Hepatocyte (in vitro differentiated cells): ENCODE results near the gene PLPPR1. TPM values are rescaled to one million over a fixed set of nuclear protein-coding genes. Genes with fewer than 3 reads are reported as not detected.

ENCODE experiments used
- DNase-seq: peaks from one replicate; pipeline ENCODE4 v3.0.0-alpha.2; 2016; ENCODE audit warnings: low spot score
- H2AFZ ChIP-seq: fragments of 200-600 bp; sonication (generic); 2 replicates; pipeline ENCODE4 v1.6.0; 2016; ENCODE audit warnings: antibody characterized with exemption, mild to moderate bottlenecking
- H3K27ac ChIP-seq: fragments of 200-600 bp; sonication (generic); 2 replicates; pipeline ENCODE4 v1.5.1; 2016; ENCODE audit warnings: mild to moderate bottlenecking
- H3K27me3 ChIP-seq: fragments of 200-600 bp; sonication (generic); 2 replicates; pipeline ENCODE4 v1.6.1; 2016
- H3K36me3 ChIP-seq: fragments of 200-600 bp; sonication (generic); replicated peaks from 2 replicates; pipeline ENCODE4 v1.5.1; 2016; ENCODE audit warnings: low read depth; ENCODE audit not compliant: insufficient read depth
- H3K4me1 ChIP-seq: fragments of 200-600 bp; sonication (generic); 2 replicates; pipeline ENCODE4 v1.5.1; 2016; ENCODE audit warnings: mild to moderate bottlenecking, moderate library complexity; ENCODE audit not compliant: insufficient read depth
- H3K4me2 ChIP-seq: fragments of 200-600 bp; sonication (generic); 2 replicates; pipeline ENCODE4 v1.6.0; 2016
- H3K4me3 ChIP-seq: fragments of 200-600 bp; sonication (generic); 2 replicates; pipeline ENCODE4 v1.5.1; 2016; ENCODE audit warnings: mild to moderate bottlenecking
- H3K79me2 ChIP-seq: fragments of 200-600 bp; sonication (generic); 2 replicates; pipeline ENCODE4 v1.6.0; 2017; ENCODE audit warnings: mild to moderate bottlenecking
- H3K9me2 ChIP-seq: fragments of 200-600 bp; sonication (generic); replicated peaks from 2 replicates; pipeline ENCODE4 v1.6.0; 2017; ENCODE audit warnings: mild to moderate bottlenecking; ENCODE audit not compliant: insufficient read depth
- H3K9me3 ChIP-seq: fragments of 200-600 bp; sonication (generic); 2 replicates; pipeline ENCODE4 v1.5.1; 2016; ENCODE audit warnings: low read depth, mild to moderate bottlenecking
- H4K20me1 ChIP-seq: fragments of 200-600 bp; sonication (generic); 2 replicates; pipeline ENCODE4 v1.6.0; 2016; ENCODE audit warnings: mild to moderate bottlenecking; ENCODE audit not compliant: insufficient read depth, poor library complexity, severe bottlenecking
- EZH2 ChIP-seq: fragments of 200-600 bp; sonication (generic); IDR thresholded peaks from 2 replicates; pipeline ENCODE4 v1.6.1; 2016; ENCODE audit warnings: antibody characterized with exemption, mild to moderate bottlenecking, borderline replicate concordance
- EZH2phosphoT487 ChIP-seq: fragments of 200-600 bp; sonication (generic); IDR thresholded peaks from one replicate; pipeline ENCODE4 v1.6.1; 2018; ENCODE audit warnings: antibody characterized with exemption, mild to moderate bottlenecking, low read depth, moderate library complexity; ENCODE audit not compliant: unreplicated experiment, severe bottlenecking
- WGBS: methylation state at CpG from one replicate; pipeline ENCODE4 v1.1.6; 2016; ENCODE audit warnings: low lambda C conversion rate; ENCODE audit errors: missing lambda C conversion rate; 5-methylcytosine and 5-hydroxymethylcytosine counted together
- polyA plus RNA-seq: library from polyadenylated mRNA; unstranded; fragments of >200 nt; fragmentation: Nextera tagmentation; extraction: Ambion mirVana; gene quantifications from 2 replicates; pipeline ENCODE4 v1.2.1, GENCODE V29; 2016
- total RNA-seq: library from RNA; depleted of rRNA; stranded (reverse); fragments of >200 nt; gene quantifications from 2 replicates; pipeline ENCODE4 v1.2.3, GENCODE V29; 2014
- TF ChIP-seq, protein P1 (sequence below): fragments of 200-600 bp; sonication (generic); IDR thresholded peaks from 2 replicates; pipeline ENCODE4 v1.5.1; 2016; ENCODE audit warnings: antibody characterized with exemption, mild to moderate bottlenecking; ENCODE audit not compliant: poor library complexity

The PLPPR1 gene
- total and polyA plus RNA-seq, 2 experiments from 2014 or later, result 0.27 to 2.1 TPM

DNA sequence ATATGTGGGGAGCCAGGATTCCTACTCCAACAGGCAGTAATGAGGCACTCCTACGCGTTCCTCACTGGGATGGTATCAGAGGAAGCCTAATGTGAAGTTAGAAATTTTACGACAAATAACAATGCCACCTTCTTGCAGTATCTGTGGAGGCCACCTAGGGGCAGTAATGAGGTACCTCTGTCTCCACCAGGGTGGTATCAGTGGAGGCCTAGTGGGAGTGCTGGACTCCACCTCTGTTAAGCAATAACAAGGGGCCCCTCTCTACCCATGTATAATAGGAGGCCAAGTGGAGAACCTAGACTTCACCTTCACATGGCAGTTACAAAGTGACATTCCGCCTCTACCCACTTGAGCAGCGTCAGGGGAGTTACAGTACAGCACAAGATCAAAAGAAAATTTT, 147.9 kb downstream of the PLPPR1 start:
- DNase-seq, result no peak
- Histone ChIP-seq H3K9me3 (no peaks in the 10 kb centered on the region), H3K36me3 (no peaks in the 10 kb centered on the region), H3K27ac (no peak overlapping the region), H3K4me3 (no peak overlapping the region), H3K4me2 (no peak overlapping the region), H3K27me3 (no peaks in the 10 kb centered on the region), H4K20me1 (no peaks in the 10 kb centered on the region), H3K4me1 (no peaks in the 10 kb centered on the region), H3K9me2 (no peaks in the 10 kb centered on the region), H3K79me2 (no peaks in the 10 kb centered on the region), H2AFZ (no peak overlapping the region)
- WGBS, result 87% methylated on average over 5 of the region's 5 CpGs
- no peak for TF ChIP-seq EZH2phosphoT487
- no peak for TF ChIP-seq EZH2
- TF ChIP-seq, protein P1, sequence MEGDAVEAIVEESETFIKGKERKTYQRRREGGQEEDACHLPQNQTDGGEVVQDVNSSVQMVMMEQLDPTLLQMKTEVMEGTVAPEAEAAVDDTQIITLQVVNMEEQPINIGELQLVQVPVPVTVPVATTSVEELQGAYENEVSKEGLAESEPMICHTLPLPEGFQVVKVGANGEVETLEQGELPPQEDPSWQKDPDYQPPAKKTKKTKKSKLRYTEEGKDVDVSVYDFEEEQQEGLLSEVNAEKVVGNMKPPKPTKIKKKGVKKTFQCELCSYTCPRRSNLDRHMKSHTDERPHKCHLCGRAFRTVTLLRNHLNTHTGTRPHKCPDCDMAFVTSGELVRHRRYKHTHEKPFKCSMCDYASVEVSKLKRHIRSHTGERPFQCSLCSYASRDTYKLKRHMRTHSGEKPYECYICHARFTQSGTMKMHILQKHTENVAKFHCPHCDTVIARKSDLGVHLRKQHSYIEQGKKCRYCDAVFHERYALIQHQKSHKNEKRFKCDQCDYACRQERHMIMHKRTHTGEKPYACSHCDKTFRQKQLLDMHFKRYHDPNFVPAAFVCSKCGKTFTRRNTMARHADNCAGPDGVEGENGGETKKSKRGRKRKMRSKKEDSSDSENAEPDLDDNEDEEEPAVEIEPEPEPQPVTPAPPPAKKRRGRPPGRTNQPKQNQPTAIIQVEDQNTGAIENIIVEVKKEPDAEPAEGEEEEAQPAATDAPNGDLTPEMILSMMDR, result no peak

GRCh38 chr9:101184813-101185278, 156.3 kb downstream of the PLPPR1 start:
- H2AFZ ChIP-seq, result no peak overlapping the region
- H3K27me3 ChIP-seq, result no peaks in the 10 kb centered on the region
- DNase-seq, result peak; percentile 8
- no peaks in the 10 kb centered on the region for H3K9me3 ChIP-seq
- no peaks in the 10 kb centered on the region for H3K36me3 ChIP-seq
- peak overlapping the region; percentile 60 for H3K4me2 ChIP-seq
- WGBS, result 53% methylated on average over 2 of the region's 2 CpGs
- peaks cover 6% of the 10 kb centered on the region for H3K4me1 ChIP-seq
- TF ChIP-seq, protein P1, result no peak
- TF ChIP-seq EZH2, result no peak
- no peak for TF ChIP-seq EZH2phosphoT487
- H3K9me2 ChIP-seq, result no peaks in the 10 kb centered on the region
- no peaks in the 10 kb centered on the region for H4K20me1 ChIP-seq
- no peak overlapping the region for H3K4me3 ChIP-seq
- H3K79me2 ChIP-seq, result no peaks in the 10 kb centered on the region
- H3K27ac ChIP-seq, result no peak overlapping the region

DNA sequence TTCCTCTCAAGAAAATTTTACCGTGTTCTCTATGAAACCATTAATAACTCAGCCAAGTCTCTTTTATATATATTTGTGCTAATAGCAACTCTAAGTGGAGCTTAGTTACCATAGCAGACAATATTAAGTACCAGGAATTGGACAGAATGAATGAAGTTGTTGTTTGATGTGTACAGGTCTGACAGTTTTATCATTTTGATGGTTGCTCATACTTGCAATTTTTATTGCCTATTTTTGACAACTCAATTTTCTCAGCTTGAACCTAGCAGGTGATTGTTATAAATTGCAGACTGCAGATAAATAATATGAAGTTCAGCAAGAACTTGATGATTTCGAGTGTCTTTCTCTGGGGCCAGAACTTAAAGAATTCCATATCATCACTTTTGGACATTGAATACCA, 163.2 kb downstream of the PLPPR1 start:
- Histone ChIP-seq H3K9me2 (no peaks in the 10 kb centered on the region), H4K20me1 (no peaks in the 10 kb centered on the region), H2AFZ (no peak overlapping the region), H3K4me3 (no peak overlapping the region), H3K27me3 (no peaks in the 10 kb centered on the region), H3K4me2 (no peak overlapping the region), H3K9me3 (no peaks in the 10 kb centered on the region), H3K79me2 (no peaks in the 10 kb centered on the region), H3K4me1 (no peaks in the 10 kb centered on the region), H3K36me3 (no peaks in the 10 kb centered on the region), H3K27ac (no peak overlapping the region)
- TF ChIP-seq, protein P1, result no peak
- TF ChIP-seq EZH2, result no peak
- TF ChIP-seq EZH2phosphoT487, result no peak
- 83% methylated on average over 2 of the region's 2 CpGs for WGBS
- no peak for DNase-seq

DNA sequence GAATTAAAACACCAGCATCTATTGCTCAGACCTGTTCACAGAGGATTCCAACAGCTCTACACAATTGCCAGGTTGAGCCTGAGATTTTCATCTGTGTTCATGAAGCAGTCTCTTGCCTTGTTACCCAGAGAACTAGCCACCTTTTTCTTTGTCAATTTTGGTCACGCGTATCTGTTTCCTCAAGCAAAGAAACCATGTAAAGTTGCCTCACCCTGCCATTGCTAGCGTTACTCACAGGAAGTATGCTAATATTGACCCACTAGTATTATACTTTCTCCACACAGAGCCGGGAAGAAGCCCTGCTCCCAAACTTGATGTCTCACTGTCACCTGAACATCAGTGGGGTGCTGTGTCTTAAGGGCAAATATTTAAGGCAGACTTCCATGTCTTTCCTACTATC, 168.5 kb downstream of the PLPPR1 start:
- H2AFZ ChIP-seq, result no peak overlapping the region
- TF ChIP-seq EZH2phosphoT487 (no peak), EZH2 (no peak)
- TF ChIP-seq, protein P1, result no peak
- no peaks in the 10 kb centered on the region for H4K20me1 ChIP-seq
- no peaks in the 10 kb centered on the region for H3K79me2 ChIP-seq
- no peak overlapping the region for H3K27ac ChIP-seq
- no peaks in the 10 kb centered on the region for H3K9me3 ChIP-seq
- H3K4me2 ChIP-seq, result no peak overlapping the region
- no peaks in the 10 kb centered on the region for H3K27me3 ChIP-seq
- DNase-seq, result no peak
- no peaks in the 10 kb centered on the region for H3K9me2 ChIP-seq
- no peak overlapping the region for H3K4me3 ChIP-seq
- WGBS, result 63% methylated on average over 4 of the region's 4 CpGs
- H3K4me1 ChIP-seq, result no peaks in the 10 kb centered on the region
- H3K36me3 ChIP-seq, result no peaks in the 10 kb centered on the region
